CD4-positive, alpha-beta T cell treated with Interleukin-17A for 4 hours (primary cell): ENCODE measurements around the gene BIRC7.

Experiments used
- DNase-seq: peaks from one replicate; pipeline ENCODE4 v3.0.0-alpha.2; 2020; ENCODE audit warnings: mixed read lengths

The BIRC7 gene

DNA sequence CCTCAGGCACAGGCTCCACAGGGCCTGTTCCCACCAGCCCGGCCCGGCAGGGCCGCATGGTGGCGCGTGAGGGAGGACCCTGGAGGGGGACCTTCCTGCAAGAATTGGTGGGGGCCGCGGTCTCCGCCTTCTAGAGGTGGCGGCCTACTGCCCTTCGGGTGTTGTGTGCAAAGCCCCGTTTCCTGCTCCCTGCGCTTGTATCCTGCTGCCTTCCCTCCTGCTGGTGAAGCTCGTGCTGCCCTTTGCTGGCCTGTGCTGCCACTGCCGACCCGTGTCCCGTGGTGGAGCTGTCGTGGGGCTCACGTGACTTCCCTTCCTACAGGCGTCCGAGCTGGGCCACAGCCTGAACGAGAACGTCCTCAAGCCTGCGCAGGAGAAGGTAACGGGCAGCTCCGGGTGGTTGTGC lies 48.8 kb downstream of the BIRC7 start:
- DNase-seq: no peak

DNA sequence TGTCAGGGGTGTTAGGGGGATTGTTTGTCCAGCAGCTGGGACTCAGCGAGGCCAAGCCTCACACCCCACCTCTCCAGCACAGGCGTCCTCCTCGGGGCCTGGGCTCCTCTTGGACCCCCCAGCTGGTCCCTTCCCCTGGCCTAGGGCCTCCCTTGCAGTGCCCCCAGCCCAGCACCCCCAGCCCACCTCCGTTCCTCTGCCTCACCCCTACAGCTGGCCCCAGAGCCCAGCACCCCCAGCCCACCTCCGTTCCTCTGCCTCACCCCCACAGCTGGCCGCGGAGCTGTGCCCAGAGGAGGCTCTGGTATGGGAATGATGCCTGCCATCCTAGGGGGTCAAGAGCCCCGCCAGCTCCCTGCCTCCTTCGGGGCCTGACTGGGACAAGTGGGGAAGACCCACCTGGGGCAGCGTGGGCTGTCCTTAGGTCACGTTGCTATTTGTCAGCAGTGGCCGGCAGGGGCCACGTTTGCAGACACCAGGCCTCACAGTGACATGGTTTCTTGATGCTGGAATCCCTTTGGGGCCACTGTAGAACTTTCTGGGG lies 49.3 kb downstream of the BIRC7 start:
- no peak for DNase-seq

DNA sequence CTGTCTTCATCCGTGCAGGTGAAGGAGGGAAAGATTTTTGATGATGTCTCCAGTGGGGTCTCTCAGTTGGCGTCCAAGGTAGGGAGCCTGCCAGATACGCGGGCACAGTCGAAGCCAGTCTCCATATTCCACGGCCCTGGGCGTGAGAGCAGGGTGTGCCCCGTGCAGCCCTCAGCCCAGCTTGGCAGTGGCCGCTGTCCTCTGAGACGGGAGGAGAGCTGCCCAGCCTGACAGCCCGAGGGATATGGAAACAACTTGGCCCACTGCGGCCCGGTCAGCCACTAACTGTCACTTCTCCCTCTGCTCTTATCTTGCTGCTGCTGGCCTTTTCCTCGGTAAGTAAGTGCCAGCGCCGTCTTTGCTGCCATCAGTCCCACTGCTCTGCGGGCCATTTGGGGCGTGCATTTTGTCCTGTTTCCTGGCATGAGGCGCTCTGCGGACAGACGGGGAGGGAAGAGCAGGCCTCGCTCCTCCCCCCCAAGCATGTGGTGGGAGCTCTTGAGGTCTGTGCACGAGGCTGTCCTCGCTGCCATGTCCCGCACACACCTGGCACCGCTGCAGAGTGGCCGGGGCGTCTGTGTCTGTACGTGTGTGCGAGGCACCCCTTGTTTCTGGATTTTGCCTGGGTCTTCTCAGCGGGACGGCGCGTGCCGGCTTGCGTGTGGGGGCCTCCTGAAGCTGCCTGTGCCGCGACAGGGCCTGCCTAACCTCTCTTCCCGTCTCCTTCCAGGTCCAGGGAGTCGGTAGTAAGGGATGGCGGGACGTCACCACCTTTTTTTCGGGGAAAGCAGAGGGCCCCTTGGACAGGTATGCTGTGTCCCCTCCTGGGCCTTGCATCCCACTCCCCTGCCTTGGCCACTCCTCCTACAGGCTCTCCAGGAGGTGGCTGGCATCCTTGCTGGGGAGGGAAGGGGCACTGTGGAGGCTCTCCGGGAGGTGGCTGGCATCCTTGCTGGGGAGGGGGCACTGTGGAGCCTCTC lies 50.2 kb downstream of the BIRC7 start:
- DNase-seq: no peak

DNA sequence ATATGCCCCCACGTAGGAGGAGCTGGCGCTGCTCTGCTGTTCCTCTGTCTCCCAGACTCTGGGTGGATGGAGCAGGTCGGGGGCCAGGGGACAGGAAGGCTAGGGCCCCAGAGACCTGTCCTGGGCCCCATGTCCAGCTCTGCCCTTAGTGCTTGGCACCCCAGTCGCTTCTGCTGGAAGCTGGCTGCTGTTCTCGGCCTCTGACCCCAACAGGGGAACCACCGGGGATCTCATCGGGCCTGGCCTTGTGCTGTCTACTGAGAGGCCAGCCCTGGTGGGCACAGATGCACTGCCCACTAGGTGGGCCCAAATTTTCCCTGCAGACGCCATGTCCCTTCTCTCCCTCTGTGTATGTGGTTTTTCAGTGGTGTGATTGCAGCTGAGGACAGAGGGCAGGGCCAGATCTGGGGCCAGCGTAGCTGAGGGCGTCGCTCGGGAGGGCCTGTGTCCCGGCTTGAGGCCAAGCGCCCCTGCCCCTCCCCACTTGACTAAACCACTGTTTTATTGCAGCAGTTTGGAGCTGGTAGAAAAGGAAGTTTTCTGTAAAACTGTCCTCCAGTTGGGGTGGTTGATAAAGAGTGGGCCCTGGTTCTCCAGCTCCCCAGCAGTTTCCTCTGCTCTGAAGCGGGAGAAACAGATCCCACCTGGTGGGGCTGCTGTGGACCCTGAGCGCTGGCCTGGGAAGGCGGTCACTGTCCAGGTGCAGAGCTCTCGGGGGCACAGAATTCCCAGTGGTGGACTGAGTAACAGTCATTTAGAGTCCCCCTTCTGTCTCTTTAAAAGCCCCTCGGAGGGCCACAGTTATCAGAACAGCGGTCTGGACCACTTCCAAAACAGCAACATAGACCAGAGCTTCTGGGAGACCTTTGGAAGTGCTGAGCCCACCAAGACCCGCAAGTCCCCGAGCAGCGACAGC lies 51.3 kb downstream of the BIRC7 start:
- DNase-seq: no peak

DNA sequence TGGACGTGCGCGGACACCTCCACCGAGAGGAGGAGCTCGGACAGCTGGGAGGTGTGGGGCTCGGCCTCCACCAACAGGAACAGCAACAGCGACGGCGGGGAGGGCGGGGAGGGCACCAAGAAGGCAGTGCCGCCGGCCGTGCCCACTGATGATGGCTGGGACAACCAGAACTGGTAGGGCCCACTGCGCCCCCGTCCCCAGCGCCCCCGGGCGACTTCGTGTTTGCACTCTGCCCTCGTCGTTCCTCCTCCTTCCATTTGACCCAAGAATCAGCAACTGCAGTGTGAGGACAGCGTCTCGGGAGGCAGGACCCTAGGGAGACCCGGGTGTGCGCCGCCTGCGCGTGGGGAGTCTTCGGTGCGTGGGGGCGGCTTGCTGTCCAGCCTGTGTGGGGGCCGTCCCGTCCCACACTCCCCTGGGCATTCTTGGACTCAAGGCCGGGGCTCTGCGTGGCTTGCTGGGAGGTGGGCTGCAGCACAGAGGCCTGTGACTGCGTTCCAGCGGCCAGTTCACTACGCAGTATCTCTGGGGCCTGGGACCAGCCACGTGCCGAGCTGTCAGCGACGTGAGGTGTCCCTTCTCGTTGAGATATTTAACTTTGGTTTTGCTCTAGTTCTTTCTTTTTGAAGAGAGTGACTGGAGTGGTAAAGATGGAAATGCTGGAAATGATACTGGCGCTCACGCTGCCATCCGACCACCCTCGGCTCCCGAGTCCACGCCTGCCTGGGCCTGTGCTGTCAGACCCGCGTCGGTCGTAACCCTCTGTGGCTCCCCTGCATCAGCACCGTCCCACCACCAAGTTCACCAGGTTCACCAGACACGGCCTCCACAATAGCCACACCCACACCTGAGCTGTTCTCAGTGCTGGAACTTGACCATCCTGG lies 52.2 kb downstream of the BIRC7 start:
- DNase-seq: no peak

DNA sequence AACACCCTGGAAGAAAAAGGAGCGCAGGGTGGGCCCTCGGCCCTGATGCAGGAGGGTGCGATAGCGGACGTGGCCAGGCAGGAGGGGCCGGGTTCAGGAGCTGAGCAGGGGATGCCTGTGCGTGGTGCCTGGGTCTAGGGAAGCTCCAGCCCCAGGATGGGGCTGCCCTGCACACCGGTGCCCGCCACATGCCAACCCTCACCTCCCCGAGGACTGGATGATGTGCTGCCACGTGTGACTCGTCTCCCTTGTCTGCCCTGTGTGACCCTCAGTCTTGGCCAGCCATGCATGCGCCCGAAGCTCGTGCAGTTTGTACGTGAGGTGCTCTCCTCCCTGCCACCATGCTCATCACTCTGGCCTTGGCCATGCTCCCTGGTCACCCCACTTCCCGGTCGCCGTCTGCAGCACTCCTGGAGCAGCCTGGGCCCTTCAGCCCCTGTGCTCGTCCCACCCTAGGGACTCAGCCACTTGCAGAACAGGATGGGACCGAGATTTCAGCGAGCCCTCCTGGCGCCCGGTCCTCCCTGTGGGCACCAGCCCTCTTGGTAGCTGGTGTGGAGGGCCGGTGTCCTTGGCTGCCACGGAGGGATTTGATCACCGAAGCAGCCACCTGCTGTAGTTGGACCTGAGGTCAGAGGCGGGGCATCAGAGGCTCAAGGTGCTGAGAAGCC lies 53.0 kb downstream of the BIRC7 start:
- DNase-seq: no peak

DNA sequence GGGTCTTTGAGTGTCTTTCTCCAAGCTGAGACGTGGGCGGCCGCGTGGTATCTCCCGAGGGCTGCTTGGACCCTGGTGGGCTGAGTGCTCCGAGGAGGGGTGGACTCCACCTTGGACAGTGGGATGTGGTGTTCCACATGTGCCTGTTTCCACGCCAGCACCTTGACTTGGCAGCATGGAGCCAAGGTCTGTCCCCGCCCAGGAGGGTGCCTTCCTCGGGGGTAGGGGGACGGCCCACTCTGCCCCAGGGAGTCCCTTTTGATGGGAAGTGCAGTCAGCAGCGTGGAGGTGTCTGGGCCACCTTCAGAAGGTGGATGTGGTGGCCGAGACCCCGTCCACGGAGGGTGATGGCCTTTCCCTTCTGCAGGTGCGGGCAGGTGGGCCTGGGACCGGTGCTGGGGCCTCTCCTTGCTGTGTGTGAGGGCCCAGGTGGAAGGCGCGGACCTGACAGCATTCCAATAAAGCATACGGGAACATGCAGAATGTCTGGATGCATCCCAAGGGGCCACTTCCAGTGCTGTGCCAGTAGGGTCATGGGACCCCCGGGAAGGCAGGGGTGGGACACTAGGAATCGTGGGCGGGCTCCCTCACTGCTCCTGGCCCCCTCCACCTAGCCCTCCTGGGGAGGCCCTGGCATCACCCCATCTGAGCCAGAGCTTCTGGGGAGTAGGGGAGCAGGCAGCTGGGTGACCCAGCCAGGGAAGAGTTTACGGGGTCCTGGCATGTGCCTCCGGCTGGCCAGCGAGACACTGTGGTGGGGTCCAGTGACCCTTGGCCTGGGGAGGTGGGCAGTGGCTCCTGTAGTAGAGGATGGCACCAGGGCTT lies 53.8 kb downstream of the BIRC7 start:
- DNase-seq: no peak
